Right lobe of liver (tissue), 4 donors: Measurements from ENCODE around the gene ADAMTS16.

Experiments
- CTCF ChIP-seq, 4 donors: fragments of 200-600 bp in 3 of 4; fragments of 450-650 bp in 1 of 4; IDR thresholded peaks; one replicate each; pipeline versions ENCODE4 v1.5.1 to v1.8.0; 2016 to 2022; ENCODE audit warnings: antibody characterized with exemption in 4 of 4, mild to moderate bottlenecking in 2 of 4
- POLR2A ChIP-seq: fragments of 450-650 bp; IDR thresholded peaks from one replicate; pipeline ENCODE4 v1.6.1; 2017; ENCODE audit warnings: antibody characterized with exemption, mild to moderate bottlenecking
- donor health status: DM: no; HTN: no; CAD: no.
- donor health status: DM: no; HTN: no; CAD: no.
- donor health status: DM: no; HTN: yes; CAD: no.

- TF ChIP-seq CTCF (IDR thresholded peaks at IDR 0.05) (no peak), POLR2A (no peak)
Measured at GRCh38 chr5:5344606-5345005, 204.5 kb downstream of the ADAMTS16 start.
